NCI-H1436 (cell line): Measurements from ENCODE around the gene GNLY.
"Not testable (repeated sequence)": the region's sequence is repeated elsewhere in the genome, so short reads cannot be mapped to it uniquely, and the experiment has no call there.

Experiments
- DNase-seq: peaks from one replicate; lab custom pipeline; 2025; lab: John Stamatoyannopoulos, UW

GNLY gene

DNA sequence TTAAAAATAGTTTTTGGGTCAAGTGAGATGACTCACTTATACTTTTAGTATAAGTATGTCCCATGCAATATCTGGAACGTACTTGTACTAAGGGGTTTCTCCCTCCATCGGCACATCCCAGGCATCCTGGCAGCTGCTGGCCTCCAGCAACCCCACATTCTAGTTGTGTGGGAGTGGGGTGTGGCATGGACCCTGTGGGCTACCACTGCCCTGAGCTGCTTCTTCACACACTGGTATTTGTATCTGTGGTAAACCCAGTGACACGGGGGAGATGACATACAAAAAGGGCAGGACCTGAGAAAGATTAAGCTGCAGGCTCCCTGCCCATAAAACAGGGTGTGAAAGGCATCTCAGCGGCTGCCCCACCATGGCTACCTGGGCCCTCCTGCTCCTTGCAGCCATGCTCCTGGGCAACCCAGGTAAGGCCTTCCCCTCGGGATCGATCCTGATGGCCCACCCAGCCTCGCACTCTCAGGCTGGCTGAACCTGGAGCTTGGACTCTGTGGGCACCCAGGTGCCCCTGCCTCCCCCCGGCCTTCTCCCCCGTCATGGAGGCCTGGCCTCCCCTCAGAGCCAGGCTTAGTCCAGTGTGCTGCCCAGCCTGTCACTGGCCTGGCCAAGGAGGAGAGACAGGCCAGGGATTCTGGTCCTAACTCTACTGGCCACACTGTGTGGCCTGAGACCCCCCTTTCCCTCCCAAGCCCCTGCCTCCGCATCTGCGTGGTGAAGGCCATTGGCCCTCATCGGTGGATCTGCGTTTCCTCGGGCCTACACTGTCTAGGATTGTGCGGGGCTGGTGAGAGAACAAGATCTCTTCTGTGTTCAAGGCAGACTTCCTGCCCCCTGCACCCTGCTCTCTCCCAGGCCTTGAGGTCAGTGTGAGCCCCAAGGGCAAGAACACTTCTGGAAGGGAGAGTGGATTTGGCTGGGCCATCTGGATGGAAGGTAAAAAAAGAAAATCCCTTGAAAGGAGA lies at the start of gene GNLY:
TSS of gene GNLY (plus strand) at position 307 of the 974 bp plus-strand sequence. CDS start at position 368, 61 bp downstream.
- DNase-seq: no peak

DNA sequence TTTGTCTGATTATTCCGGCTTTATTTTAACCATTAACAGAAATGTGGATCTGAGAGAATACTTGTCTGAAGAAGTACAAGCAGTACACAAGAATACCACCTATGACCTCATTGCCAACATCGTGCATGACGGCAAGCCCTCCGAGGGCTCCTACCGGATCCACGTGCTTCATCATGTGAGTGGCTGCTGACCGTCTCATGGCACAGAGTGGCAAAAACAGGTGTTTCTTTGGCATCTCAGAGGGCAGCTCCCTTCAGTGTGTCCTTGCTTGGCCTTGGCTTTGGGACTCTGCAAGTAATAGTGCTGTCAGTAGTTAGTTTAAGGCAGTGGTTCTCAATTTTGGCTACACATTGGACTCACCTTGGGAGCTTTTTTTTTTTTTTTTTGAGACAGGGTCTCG lies 49.2 kb upstream of the GNLY start:
- no peak for DNase-seq

DNA sequence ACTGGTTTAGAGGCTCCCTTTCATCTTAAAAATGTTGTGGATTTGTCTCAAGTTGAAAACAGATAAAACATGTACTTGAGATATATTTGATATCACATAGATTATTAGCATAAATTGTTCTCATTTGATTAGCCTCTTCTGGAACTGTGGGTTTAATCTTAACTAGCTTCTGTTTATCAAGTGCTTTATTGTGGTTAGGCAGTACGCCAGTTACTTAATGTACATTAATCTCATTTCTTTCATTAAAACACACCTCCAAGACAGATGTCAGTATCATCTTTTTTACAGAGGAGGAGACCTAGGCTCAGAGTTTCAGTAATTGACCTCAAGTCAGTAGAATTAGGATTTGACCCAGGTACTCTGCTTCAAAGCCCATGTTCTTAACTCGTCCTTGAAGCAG lies 48.0 kb upstream of the GNLY start:
- no peak for DNase-seq

DNA sequence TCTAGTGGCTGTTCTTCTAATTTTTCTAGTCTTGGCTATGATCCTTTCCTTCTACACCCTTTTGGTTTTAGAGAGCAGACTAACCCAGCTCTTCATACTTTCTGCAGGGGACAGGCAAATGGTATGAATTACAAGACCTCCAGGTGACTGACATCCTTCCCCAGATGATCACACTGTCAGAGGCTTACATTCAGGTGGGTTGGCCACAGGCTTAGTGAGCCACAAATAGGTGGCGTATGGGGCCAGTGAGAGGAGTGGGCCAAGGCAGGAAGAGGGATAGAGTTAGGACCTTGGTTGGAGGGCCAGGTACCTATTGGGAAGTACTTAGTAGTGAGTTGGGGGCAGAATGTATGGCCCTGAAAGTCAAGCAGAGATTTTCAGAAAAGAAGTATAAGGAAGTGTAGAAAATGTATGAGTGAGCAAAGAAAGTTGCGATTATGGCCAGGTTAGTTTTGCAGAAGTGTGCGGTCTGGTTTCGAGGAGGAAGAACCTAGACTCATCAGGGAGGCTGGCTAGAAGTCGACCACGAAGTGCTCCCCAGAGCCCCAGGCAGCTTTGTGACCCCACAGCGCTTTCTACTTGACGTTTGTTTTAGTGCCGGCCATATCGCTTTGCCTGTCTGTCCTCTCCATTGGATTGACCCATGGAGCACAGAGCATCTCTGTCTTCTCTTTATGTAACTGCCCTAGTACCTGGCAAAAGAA lies 46.2 kb upstream of the GNLY start:
- no peak for DNase-seq

DNA sequence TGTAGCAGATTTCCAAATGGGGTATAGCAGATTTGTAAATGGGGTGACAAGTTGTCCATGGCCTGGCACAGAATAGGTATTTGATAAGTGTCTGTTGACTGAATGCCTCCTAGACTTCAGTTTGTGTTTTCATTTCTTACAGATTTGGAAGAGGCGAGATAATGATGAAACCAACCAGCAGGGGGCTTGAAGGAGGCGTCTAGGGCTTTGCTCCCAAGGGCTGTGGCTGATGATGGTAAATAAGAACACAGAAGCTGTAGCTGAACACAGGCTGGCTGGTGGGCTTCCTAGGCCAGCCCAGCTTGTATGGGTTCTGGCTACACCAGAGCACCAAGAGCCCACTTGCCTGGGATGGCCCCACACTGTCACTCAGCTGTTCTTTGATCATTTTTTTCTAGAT lies 45.5 kb upstream of the GNLY start:
- DNase-seq: no peak

DNA sequence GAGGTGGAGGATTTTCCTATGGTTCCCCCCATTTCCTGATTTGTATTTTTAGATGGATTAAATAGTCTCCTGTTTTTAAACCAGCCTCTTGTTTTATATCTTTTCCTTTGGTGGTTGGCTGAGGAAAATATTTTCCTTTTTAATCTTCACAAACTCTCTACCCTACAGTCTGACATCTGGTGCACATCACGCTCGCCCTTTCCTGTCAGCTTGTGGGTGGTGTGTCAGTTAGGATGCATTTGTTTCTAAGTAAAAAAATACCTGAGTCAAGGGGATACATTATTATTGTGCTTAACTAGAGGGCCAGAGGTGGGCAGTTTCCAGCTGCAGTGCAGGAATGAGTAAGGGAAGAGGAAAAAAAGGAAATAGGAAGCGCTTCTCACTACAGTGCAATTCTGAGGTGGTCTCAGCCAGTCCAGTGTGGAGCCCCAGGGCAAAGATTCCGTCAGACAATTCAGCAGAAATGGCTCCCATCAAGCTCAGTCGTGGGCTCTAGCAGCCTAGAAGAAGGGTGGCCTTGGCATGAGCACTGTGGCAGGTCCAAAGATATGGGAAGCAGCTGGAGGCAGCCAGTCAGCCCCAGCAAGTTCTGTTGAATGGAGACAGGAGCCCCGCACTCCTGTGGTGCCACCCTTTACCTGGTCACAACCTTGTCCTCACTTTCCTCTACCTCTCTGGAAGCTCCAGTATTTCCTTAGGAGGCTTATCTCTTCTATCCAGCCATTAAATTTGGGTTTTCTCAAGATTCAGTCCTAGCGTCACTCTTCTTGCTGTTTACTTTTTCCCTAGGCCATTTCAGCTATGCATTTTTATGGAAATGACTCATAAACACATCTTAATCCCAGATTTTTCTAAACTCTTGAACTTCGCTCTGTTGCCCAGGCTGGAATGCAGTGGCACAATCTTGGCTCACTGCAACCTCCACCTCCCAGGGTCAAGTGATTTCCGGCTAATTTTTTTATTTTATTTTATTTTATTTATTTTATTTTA lies 44.7 kb upstream of the GNLY start:
- no peak for DNase-seq

DNA sequence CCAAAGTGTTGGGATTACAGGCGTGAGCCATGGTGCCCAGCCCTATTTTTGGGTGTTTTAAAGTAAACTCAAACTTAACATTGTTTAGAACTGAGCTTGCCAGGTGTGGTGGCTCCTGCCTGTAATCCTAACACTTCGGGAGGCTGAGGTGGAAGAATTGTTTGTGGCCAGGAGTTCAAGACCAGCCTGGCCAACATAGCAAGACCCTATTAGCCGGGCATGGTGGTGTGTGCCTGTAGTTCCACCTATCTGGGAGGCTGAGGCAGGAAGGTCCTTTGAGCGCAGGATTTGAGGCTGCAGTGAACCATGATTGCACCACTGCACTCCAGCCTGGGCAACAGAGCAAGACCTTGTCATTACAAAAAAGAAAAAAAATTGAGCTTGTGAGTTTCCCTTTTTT lies 43.7 kb upstream of the GNLY start:
- no peak for DNase-seq

DNA sequence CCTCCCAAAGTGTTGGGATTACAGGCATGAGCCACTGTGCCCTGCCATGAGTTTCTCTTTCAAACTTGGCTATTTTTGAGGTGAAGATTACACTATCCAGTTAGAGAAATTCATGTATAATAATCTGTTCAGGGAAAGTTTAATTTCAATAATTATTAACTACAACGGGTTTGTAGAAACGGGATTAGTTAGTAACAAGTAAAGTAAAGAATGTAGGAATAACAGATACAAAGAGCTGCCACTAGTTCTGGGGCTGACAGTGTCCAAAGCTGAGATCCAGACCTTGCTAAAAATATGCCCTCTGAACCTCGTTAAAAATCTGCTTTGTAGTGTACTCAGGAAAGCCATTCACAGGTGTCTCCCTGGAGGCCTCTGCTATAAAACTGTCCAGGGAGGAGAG lies 43.1 kb upstream of the GNLY start:
- no peak for DNase-seq

DNA sequence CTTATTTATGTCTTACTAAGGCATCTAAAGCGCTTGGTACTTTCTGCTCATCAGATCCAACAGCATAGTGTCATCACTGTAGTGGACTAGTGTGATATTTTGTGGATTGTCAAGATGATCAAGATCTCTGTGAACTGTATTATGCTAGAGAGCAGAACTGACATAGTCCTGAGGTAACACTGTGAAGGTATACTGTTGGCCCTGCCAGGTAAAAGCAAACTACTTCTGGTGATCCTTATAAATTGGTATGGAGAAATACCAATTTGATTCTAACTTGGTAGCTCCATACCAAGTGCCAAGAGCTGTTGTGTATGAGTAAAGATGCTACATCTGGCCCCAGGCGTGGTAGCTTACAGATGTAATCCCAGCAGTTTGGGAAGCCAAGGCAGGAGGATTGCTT lies 42.1 kb upstream of the GNLY start:
- no peak for DNase-seq

DNA sequence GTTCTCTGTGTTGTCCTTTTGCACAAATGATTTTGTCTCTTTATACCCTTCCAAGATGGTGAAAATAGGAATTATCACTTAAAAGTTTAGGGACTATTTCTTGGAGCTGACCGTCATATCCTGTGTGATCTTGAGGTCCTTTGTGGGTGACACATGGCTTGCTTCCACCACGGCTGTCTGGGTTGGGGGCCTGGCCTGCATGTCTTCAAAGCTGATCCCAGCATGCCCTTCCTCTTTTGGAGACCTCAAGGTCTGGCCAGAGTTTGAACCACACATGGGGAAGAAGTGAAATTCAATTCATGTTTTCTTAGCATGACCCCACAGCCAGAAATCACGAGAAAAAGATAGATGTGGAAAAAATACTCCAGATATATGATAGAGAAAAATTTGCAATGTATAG lies 40.2 kb upstream of the GNLY start:
- DNase-seq: no peak

DNA sequence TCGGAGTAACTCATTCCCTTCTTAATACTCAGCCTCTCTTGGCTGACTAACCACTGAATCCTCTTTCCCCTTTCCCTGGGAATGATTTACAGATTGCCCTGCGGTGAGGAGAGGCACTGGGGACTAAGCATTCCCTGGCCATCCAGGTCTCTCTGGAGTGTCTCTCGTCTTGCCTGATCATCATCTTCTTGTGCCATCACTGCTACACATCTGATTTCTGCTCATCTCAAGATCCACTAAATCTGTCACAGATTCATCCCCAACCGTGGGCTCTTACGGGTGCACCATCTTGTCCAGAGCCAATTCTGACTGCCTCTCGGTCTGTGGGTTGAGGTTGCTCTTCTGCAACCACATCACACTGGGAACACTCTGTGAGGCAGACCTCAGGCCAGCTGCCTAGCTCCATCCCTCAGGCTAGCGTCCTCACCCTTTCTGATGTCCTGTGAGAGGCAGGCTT lies 38.2 kb upstream of the GNLY start:
- DNase-seq: no peak

DNA sequence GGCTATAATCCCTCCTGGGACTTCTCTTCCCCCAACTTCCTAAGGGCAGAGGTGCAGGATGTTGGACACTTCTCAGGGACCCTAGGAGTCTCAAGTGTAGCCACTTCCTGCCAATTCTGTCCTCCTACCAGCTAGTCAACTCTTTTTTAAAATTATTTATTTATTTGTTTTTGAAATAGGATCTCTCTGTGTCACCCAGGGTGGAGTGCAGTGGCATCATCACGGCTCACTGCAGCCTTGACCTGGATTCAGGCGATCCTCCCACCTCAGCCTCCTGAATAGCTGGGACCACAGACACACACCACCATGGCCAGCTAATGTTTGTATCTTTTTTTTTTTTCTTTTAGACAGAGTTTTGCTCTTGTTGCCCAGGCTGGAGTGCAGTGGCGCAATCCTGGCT lies 37.7 kb upstream of the GNLY start:
- no peak for DNase-seq

DNA sequence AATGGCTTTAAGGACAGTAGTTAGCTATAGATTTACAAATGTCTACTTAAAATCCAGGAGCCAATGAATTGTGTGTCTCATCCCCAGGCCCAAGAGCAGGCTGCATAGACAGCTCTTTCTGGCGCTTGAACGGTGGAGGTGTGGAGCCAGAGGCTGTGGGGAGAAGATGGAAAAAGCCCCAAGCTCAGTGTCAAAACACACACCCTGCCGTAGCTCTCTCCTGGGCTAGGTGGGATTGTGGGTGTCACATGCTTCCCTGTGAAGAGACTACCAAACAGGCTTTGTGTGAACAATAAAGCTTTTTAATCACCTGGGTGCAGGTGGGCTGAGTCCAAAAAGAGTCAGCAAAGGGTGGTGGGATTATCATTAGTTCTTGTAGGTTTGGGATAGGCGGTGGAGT lies 36.8 kb upstream of the GNLY start:
- DNase-seq: not testable (repeated sequence)

DNA sequence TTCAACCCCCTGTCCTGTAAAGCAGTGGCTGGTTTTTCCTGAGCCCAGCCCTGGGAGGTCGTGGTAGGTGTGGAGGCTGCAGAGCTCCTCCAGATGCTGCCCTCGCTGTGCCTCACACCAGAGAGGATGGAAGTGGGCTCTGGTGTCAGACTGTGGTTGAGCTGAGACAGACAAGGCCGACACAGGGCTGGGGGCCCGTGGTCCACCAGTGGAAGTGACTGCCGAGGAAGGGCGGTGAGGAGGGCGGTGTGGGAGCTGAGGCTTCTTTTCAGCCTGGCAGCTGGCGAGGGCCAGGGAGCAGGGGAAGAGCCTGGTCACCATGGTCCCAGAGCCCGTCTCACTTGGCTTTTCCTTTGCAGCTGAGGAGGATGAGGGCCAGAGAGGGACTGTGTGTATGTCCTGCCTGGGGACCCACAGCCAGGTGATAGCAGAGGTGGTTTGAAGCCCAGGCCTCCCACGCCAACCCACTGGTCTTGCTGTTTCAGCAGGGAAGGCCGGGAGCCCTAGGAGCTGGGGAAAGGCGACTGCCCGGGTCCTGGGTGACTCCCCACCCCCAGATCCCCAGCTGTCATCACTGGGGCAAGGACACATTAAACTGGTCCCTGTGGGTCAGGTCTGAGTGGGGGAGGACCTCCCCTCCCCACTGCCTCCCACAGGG lies 34.7 kb upstream of the GNLY start:
- DNase-seq: no peak

DNA sequence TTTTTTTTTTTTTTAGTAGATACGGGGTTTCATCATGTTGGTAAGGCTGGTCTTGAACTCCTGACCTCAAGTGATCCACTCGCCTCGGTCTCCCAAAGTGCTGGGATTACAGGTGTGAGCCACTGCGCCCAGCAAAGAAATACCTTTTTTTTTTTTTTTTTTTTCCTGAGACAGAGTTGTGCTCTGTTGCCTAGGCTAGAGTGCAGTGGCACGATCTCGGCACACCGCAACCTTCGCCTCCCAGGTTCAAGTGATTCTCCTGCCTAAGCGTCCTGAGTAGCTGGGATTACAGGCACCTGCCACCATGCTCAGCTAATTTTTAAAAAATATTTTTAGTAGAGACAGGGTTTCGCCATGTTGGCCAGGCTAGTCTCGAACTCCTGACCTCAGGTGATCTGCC lies 33.9 kb upstream of the GNLY start:
- DNase-seq: not testable (repeated sequence)

DNA sequence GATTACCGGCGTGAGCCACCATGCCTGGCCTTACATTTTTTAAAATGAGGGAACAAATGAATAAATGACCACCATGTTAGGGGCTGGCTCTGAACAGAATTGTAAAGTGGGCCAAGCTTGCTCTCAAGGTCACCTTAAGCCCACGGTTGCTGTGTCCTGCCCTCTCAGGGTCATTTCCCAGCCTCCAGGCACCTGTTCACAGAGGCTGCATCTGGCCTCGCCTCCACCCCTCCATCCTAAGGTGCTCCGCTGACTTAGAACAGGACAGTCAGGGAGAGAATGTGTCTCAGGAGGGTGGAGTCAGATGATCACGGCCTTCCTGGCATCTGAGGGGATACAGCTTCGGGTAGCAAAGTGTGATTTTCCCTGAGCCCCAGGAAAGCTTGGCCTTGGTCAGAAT lies 33.4 kb upstream of the GNLY start:
- DNase-seq: no peak

DNA sequence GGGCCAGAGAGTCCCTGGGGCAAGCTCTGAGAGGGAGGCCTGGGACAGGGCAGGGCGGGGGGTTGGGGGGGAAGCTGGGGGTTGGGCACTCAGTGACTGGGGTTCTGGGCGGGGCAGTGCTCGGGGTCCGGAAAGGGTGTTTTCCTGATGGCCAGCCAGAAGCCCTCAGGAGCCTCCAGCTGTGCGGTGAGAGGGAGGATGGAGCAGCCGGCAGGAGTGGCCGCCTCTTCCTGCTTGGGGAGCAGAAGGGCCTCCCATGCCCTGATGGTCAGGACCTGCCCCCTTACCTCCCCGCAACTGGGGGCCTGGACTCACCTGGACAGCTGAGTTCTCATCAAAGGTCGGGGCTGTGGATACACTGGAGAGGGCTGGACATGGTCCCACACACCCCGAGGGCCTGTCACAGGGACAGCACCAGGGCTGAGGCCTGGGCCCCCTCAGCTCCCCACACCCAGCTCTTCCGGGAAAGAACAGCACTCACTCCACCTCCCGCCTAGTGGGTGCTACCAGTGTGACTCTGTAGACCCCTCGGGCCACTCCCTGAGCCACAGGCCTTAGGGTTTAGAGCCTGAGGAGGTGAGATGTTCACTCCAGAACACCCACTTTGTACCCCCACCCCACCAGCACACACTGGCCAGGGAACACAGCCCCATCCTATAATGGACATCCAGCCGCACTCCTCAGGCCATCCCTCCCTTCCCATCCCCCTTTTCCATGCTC lies 32.9 kb upstream of the GNLY start:
- no peak for DNase-seq

DNA sequence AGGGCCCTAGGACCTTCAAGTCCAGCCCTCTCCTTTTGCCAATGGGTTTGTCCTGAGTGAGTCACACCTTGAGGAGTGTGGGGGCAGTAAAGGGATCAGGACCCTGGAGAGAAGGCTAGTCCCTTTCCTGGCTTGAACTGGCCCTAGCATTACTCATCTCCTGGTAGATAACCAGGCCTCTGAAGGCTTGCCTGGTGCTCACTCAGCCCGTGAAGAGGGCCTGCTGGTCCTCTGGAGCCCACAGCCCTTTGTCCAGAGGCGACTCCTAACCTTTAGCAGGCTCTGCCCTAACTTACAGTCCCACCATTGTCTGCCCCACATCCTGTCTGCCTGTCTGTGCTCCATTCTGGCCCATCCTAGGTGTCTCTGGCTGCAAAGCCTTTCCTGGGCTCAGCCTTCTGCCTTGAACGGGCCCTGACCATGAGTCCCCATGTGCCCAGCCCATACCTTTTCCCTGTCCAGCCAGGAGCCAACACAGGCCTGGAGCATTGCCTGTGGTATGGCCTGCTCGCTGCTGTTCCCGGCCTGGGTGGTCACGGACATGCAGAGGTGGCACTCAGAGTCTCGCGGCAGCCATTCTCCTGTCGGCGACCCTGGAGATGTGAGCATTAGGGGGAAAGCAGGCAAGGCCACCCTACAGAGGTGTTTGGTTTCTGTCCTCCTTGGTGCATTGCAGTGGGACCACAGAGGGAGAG lies 31.1 kb upstream of the GNLY start:
- no peak for DNase-seq

DNA sequence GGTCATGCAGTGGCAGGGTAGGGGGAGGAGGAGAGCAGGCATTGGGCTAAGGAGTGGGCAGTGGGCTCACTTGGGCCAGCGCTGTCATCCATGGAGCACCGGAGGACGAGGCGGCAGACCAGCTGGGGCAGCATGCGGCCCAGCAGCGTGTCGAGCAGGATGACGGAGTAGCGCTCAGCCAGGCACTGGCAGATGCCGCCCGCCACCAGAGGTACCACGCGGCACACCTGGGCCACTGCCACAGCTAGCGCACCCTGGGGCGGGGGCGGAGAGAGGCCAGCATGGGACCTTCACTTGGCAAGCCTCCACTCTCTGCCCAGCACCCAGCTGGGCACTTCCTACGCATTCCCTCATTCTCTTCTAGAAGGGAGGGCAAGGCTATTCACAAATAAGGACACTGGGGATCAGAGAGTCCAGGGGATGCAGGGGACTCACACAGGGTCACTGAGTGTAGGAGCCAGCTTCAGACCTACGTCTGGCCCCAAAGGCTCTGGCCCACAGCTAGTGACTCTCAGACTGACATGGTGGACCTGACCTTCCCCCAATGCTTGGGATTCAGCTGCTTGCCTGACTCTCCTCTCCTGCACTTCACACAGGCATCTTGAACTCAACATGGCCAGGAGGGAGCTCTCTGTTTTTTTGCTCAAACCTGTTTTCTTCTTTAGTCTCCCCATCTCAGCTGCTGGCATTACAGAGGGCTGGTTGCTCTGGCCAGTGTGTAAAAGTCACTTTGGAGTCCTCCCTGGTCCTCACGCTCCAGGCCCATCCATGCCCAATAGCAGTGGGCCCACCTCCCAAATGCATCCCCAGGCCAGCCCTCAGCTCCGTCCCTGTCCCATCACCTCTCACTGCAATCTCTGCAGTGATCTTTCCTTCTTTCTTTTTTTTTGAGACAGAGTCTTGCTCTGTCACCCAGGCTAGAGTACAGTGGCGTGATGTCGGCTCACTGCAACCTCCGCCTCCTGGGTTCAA lies 30.3 kb upstream of the GNLY start:
- DNase-seq: no peak
